ENCODE data around the gene IL1B. TPM values are rescaled to one million over a fixed set of nuclear protein-coding genes. Genes with fewer than 3 reads are reported as not detected.

IL1B gene
- polyA plus RNA-seq, 4 donors, result 2.7 to 5.3 (median 3.1) TPM

DNA sequence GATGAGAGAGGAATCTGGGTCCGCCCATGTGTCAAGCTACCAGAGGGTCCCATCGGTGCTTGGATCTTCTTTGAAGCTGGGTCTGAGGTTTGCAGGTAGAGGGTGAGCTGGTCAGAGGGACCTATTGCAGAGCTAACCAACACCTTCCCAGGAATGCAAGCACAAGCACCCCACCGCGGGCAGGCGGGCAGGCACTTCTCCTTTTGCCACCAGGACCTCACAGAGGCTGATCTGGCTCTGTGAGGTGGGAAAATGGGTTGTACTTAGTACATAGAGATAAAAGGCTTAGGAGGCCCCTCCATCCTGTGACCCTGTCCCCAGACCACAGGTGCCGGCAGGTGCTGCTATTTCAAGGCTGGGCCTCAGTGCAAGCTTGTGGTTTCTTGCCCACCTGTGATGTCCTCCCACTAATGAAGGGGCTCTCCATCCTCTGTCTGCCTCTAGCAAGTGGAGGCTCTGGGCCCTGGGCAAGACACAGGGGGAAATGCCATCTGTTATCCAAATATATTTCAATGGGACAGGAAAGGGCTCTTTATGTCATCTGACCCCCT, 43.0 kb upstream of the IL1B start:
- no peaks in the 10 kb centered on the region for H3K36me3 ChIP-seq (ENCODE audit: control insufficient read depth in 3 of 3, insufficient read depth in 2 of 3, low read depth in 1 of 3, low read length in 3 of 3)
- WGBS, 3 donors, result 86 to 89% (median 87%) methylated on average over 6 of the region's 6 CpGs
- FAIRE-seq, result no peak

DNA sequence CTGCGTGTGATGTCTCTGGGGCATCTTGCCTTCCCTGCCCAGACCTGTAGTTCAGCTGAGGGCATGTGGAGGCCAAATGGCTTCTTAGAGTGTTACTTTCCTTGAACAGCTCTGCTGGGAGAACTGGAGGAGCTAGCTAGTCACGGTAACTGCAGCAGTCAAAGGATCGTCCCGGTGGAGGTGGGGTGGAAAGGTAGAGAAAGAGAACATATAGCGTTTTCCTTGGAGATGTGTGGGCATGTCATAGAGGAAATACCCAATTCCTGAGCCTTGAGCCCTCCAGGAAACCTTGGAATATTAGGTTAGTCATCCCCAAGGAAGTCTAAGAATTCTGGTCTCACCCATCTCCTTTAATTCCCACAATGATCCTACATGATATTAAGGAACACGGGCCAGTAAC, 40.8 kb upstream of the IL1B start:
- Histone ChIP-seq H3K27ac (ENCODE audit: low read depth in 1 of 3, low read length in 2 of 3) (no peak overlapping the region), H3K4me1 (ENCODE audit: control insufficient read depth in 3 of 3, insufficient read depth in 2 of 3, low read depth in 1 of 3, low read length in 2 of 3) (no peaks in the 10 kb centered on the region), H3K4me3 (ENCODE audit: low read depth in 1 of 3, low read length in 3 of 3) (no peak overlapping the region), H3K36me3 (ENCODE audit: control insufficient read depth in 3 of 3, insufficient read depth in 2 of 3, low read depth in 1 of 3, low read length in 3 of 3) (no peaks in the 10 kb centered on the region), H3K9me3 (ENCODE audit: control insufficient read depth in 2 of 2, insufficient read depth in 1 of 2, low read depth in 1 of 2, low read length in 1 of 2) (no peaks in the 10 kb centered on the region), H3K27me3 (ENCODE audit: control insufficient read depth in 3 of 3, insufficient read depth in 3 of 3, low read length in 3 of 3) (no peaks in the 10 kb centered on the region)
- DNase-seq, result no peak
- no peak for FAIRE-seq
- 93 to 96% (median 95%) methylated on average over 6 of the region's 6 CpGs for WGBS, 3 donors

More for the DNA sequence above, 43.0 kb upstream of the IL1B start:
- Histone ChIP-seq H3K4me1 (ENCODE audit: control insufficient read depth in 3 of 3, insufficient read depth in 2 of 3, low read depth in 1 of 3, low read length in 2 of 3) (no peaks in the 10 kb centered on the region), H3K4me3 (ENCODE audit: low read depth in 1 of 3, low read length in 3 of 3) (no peak overlapping the region), H3K27me3 (ENCODE audit: control insufficient read depth in 3 of 3, insufficient read depth in 3 of 3, low read length in 3 of 3) (no peaks in the 10 kb centered on the region), H3K27ac (ENCODE audit: low read depth in 1 of 3, low read length in 2 of 3) (no peak overlapping the region), H3K9me3 (ENCODE audit: control insufficient read depth in 2 of 2, insufficient read depth in 1 of 2, low read depth in 1 of 2, low read length in 1 of 2) (no peaks in the 10 kb centered on the region)
- no peak for DNase-seq

DNA sequence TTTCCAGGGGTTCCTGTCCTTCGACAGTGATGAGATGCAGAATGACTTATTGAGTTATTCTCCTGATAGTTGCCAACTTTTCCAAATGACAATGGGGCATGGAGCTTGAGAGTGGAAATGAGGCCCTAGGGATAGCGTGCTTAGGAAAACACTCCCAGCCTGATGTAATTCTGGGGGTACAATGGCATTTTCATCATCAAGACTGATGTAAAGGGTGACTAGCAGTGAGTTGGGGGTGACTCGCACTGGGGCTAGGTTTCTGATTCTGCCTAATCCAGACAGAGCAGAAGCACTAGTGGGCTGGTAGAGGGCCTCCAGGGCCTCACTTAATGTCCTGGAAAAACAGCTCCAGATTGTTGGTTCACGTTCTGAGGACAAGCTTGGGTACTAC, 40.4 kb upstream of the IL1B start:
- FAIRE-seq (no peak), DNase-seq (no peak)
- 89 to 92% (median 90%) methylated on average over 4 of the region's 4 CpGs for WGBS, 3 donors
- H3K27ac ChIP-seq (ENCODE audit: low read depth in 1 of 3, low read length in 2 of 3), result no peak overlapping the region
- H3K4me1 ChIP-seq (ENCODE audit: control insufficient read depth in 3 of 3, insufficient read depth in 2 of 3, low read depth in 1 of 3, low read length in 2 of 3), result no peaks in the 10 kb centered on the region
- H3K4me3 ChIP-seq (ENCODE audit: low read depth in 1 of 3, low read length in 3 of 3), result no peak overlapping the region
- no peaks in the 10 kb centered on the region for H3K27me3 ChIP-seq (ENCODE audit: control insufficient read depth in 3 of 3, insufficient read depth in 3 of 3, low read length in 3 of 3)
- H3K9me3 ChIP-seq (ENCODE audit: control insufficient read depth in 2 of 2, insufficient read depth in 1 of 2, low read depth in 1 of 2, low read length in 1 of 2), result no peaks in the 10 kb centered on the region
- H3K36me3 ChIP-seq (ENCODE audit: control insufficient read depth in 3 of 3, insufficient read depth in 2 of 3, low read depth in 1 of 3, low read length in 3 of 3), result no peaks in the 10 kb centered on the region

DNA sequence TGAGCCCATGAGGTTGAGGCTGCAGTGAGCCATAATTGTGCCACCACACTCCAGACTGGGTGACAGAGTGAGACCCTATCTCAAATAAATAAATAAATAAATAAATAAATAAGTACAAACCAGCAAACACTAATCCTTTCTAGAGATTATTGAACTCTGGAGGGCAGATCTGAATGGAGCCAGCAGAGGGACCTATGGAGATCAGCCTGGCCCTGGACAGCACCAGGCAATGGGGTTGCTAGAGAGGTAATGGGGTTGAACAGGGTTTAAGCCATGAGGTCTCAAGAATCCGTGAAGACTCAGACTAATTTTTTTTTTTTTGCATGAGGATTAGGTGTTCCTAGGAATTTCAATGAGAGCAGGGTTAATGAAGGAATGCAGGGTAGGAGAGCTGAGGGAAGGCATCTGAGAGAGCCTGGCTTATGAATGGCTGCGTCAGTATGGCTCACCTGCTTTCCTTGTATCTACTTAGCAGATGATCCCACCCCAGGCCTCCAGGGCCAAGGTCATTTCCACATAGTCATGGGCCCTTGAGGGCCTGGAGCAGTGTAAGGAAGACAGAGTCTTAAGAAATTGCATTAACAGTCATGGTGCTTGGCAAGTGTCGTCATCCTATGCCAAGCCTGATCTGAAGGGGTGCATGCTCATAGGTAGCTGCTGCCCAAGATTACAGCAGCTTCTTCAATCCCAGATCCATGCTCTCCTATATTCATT, 39.8 kb upstream of the IL1B start:
- H3K9me3 ChIP-seq (ENCODE audit: control insufficient read depth in 2 of 2, insufficient read depth in 1 of 2, low read depth in 1 of 2, low read length in 1 of 2), result no peaks in the 10 kb centered on the region
- FAIRE-seq (no peak), DNase-seq (no peak)
- H3K4me3 ChIP-seq (ENCODE audit: low read depth in 1 of 3, low read length in 3 of 3), result no peak overlapping the region
- H3K27me3 ChIP-seq (ENCODE audit: control insufficient read depth in 3 of 3, insufficient read depth in 3 of 3, low read length in 3 of 3), result no peaks in the 10 kb centered on the region
- peaks cover 0 to 1% (median 0%) of the 10 kb centered on the region in 3 donors for H3K4me1 ChIP-seq (ENCODE audit: control insufficient read depth in 3 of 3, insufficient read depth in 2 of 3, low read depth in 1 of 3, low read length in 2 of 3)
- WGBS, 3 donors, result 89 to 98% (median 97%) methylated on average over 3 of the region's 3 CpGs
- no peak overlapping the region for H3K27ac ChIP-seq (ENCODE audit: low read depth in 1 of 3, low read length in 2 of 3)
- no peaks in the 10 kb centered on the region for H3K36me3 ChIP-seq (ENCODE audit: control insufficient read depth in 3 of 3, insufficient read depth in 2 of 3, low read depth in 1 of 3, low read length in 3 of 3)

DNA sequence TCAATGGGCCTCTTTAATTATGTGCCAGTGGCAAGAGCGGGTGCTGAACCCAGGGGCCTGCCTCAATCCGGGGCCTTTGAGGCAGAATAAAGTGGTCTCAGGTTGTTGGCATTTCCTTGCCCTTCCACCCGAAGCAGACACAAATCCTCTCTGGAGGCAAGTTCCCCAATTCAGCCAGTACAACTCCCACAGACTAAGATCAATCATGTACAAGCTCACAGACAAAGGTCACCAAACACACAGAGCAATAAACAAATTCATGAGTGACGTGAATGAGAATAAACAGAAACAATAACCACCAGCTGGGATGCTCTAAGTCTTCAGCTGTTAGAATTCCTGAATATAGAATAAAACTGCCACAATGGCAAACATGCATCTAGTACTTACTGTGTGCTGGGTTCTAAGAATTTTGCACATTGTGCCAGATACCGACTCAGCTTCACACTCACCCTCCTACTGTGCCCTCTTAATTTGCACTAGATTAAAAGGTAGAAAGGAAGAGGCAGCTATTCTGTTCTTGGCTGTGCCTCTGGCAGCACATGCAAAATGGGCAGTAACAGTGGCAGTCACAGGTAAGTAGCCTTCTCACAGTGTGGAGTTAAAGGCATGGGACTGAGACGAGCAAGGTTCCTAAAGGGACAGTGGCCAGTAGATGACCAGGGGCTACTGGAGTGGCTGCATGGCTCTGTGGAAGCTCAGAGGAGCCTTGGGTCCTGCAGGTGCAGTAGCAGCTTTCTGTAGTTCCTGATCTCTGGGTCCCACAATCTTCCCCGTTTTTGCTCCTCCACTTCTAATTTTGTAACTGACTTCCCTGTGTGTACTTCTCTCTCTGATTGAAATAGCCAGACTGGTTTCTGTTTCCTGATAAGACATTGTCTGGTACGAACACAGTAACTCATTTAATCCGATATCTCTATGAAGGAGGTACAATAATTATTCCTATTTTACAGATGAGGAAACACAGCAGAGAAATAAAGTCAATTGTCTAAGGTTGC, 34.6 kb upstream of the IL1B start:
- no peaks in the 10 kb centered on the region for H3K36me3 ChIP-seq (ENCODE audit: control insufficient read depth in 3 of 3, insufficient read depth in 2 of 3, low read depth in 1 of 3, low read length in 3 of 3)
- WGBS, 3 donors, result 8 to 33% (median 28%) methylated on average over 9 of the region's 9 CpGs
- peaks cover 0 to 4% of the 10 kb centered on the region in 2 donors for H3K9me3 ChIP-seq (ENCODE audit: control insufficient read depth in 2 of 2, insufficient read depth in 1 of 2, low read depth in 1 of 2, low read length in 1 of 2)
- FAIRE-seq (no peak), DNase-seq (peak; percentile 39 to 55)
- H3K27ac ChIP-seq (ENCODE audit: low read depth in 1 of 3, low read length in 2 of 3), result no peak overlapping the region
- no peaks in the 10 kb centered on the region for H3K27me3 ChIP-seq (ENCODE audit: control insufficient read depth in 3 of 3, insufficient read depth in 3 of 3, low read length in 3 of 3)
- H3K4me3 ChIP-seq (ENCODE audit: low read depth in 1 of 3, low read length in 3 of 3), result no peak overlapping the region
- peaks cover 4 to 27% (median 6%) of the 10 kb centered on the region in 3 donors for H3K4me1 ChIP-seq (ENCODE audit: control insufficient read depth in 3 of 3, insufficient read depth in 2 of 3, low read depth in 1 of 3, low read length in 2 of 3)

DNA sequence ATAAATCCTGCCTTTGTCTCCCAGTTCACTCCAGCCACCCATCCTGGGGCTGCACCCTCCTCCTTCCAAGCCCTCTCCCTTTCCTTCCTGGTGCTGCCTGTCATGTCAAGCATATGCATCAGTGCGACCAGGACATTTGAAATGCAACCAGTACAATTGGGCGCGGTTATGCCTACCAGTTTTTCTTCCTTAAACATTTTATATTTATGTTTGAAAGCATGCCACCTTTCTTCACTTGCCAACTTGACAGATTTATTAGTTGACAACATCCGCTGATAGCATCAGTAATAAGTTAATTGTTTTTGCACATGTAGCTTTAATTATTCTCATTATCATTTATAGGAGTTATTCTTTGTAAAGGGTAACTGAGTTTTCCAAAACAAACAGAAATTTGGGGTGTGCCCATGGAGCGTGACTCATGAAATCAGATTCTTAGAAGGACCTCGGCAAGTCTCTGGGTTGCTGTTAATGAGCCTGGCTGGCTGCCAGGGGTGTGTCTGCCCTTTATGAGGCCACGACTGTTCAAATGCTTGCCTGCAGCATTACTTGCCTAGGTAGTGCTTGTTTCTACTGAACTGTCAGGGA, 32.8 kb upstream of the IL1B start:
- Histone ChIP-seq H3K36me3 (ENCODE audit: control insufficient read depth in 3 of 3, insufficient read depth in 2 of 3, low read depth in 1 of 3, low read length in 3 of 3) (no peaks in the 10 kb centered on the region), H3K4me3 (ENCODE audit: low read depth in 1 of 3, low read length in 3 of 3) (no peak overlapping the region), H3K4me1 (ENCODE audit: control insufficient read depth in 3 of 3, insufficient read depth in 2 of 3, low read depth in 1 of 3, low read length in 2 of 3) (peaks cover 4 to 27% (median 6%) of the 10 kb centered on the region in 3 donors), H3K27ac (ENCODE audit: low read depth in 1 of 3, low read length in 2 of 3) (peak overlapping the region in 2 of 3 donors; percentile 34 to 43), H3K9me3 (ENCODE audit: control insufficient read depth in 2 of 2, insufficient read depth in 1 of 2, low read depth in 1 of 2, low read length in 1 of 2) (peaks cover 0 to 9% of the 10 kb centered on the region in 2 donors), H3K27me3 (ENCODE audit: control insufficient read depth in 3 of 3, insufficient read depth in 3 of 3, low read length in 3 of 3) (no peaks in the 10 kb centered on the region)
- FAIRE-seq (no peak), DNase-seq (peak; percentile 96 to 97)
- 10 to 32% (median 21%) methylated on average over 7 of the region's 7 CpGs for WGBS, 3 donors

DNA sequence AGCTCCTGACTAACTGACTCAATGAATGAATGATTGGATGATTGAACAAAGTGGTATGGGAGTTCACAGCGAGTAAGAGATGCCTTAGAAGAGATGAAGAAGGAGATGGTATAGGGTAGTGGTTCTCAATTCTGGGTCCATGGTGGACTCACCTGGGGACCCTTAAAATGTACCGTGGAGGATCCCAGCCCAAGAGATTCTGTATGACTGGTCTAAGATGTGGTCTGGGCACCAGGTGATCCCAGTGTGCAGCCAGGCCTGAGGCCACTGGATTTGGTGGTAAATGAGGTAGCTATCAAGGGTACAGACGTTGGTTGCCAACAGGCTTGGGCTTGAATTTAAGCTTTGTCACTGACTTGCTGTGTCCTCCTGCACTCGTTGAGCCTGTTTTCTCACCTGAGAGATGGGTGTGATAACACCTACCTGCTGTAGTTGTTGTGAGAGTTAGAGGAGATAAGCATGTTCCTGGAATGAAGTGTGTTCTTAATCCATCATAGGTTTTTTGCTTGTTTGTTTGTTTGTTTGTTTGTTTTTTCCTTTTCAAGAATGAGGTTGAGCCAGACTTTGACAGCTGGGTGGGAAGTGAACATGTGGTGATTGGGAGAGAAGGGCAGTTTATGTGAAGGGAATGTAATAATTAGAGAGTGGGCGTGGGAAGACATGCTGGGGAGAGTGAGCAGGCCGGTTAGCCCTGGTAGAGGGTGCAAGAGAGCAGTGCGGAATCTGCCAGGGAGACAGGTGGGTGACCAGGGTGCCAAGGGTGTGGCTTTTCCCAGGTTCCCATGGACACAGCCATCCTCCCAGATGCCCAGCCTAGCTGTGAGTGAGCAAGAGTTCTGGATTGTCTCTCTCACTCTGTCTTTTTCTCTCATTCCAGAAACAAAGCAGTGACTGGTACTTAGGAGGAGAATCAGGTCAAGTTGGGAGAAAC, 31.4 kb upstream of the IL1B start:
- H3K9me3 ChIP-seq (ENCODE audit: control insufficient read depth in 2 of 2, insufficient read depth in 1 of 2, low read depth in 1 of 2, low read length in 1 of 2), result peaks cover 0 to 20% of the 10 kb centered on the region in 2 donors
- no peak overlapping the region for H3K4me3 ChIP-seq (ENCODE audit: low read depth in 1 of 3, low read length in 3 of 3)
- 38 to 70% (median 63%) methylated on average over 7 of the region's 7 CpGs for WGBS, 3 donors
- peaks cover 4 to 27% (median 6%) of the 10 kb centered on the region in 3 donors for H3K4me1 ChIP-seq (ENCODE audit: control insufficient read depth in 3 of 3, insufficient read depth in 2 of 3, low read depth in 1 of 3, low read length in 2 of 3)
- H3K27ac ChIP-seq (ENCODE audit: low read depth in 1 of 3, low read length in 2 of 3), result no peak overlapping the region
- FAIRE-seq (no peak), DNase-seq (no peak)
- H3K27me3 ChIP-seq (ENCODE audit: control insufficient read depth in 3 of 3, insufficient read depth in 3 of 3, low read length in 3 of 3), result no peaks in the 10 kb centered on the region
- no peaks in the 10 kb centered on the region for H3K36me3 ChIP-seq (ENCODE audit: control insufficient read depth in 3 of 3, insufficient read depth in 2 of 3, low read depth in 1 of 3, low read length in 3 of 3)
